ENCODE data around the gene RBM39.

The RBM39 gene

GRCh38 chr20:35674921-35675320, 67.1 kb downstream of the RBM39 start:
- no peak for DNase-seq (ENCODE audit: low read depth)

- DNase-seq (ENCODE audit: low read depth) = no peak
Measured at GRCh38 chr20:35673884-35674283, 68.2 kb downstream of the RBM39 start.

- DNase-seq (ENCODE audit: low read depth) = no peak
Measured at GRCh38 chr20:35669681-35670080, 72.4 kb downstream of the RBM39 start.

GRCh38 chr20:35669221-35669620, 72.8 kb downstream of the RBM39 start:
- no peak for DNase-seq (ENCODE audit: low read depth)

GRCh38 chr20:35665949-35666288, 76.1 kb downstream of the RBM39 start:
- DNase-seq (ENCODE audit: low read depth) = no peak

- DNase-seq (ENCODE audit: low read depth) = peak; percentile 88
Measured at GRCh38 chr20:35664466-35665206, 77.4 kb downstream of the RBM39 start, which contains the start of the genes CPNE1 and RBM12. Gene CPNE1 (minus strand): TSS chr20:35664900. CDS start chr20:35632923, 31,977 bp downstream. Gene RBM12 (minus strand): TSS chr20:35664900. CDS start chr20:35655322, 9,578 bp downstream.

- DNase-seq (ENCODE audit: low read depth) = peak; percentile 34
Measured at GRCh38 chr20:35663516-35664465, 78.3 kb downstream of the RBM39 start.

- no peak for DNase-seq (ENCODE audit: low read depth)
Measured at GRCh38 chr20:35662551-35662950, 79.5 kb downstream of the RBM39 start.

GRCh38 chr20:35661908-35662307, 80.2 kb downstream of the RBM39 start:
- DNase-seq (ENCODE audit: low read depth) = no peak

- no peak for DNase-seq (ENCODE audit: low read depth)
Measured at GRCh38 chr20:35661053-35661452, 81.0 kb downstream of the RBM39 start.

GRCh38 chr20:35660122-35660937, 81.7 kb downstream of the RBM39 start:
- DNase-seq (ENCODE audit: low read depth) = no peak

GRCh38 chr20:35657271-35657670, 84.8 kb downstream of the RBM39 start:
- no peak for DNase-seq (ENCODE audit: low read depth)

GRCh38 chr20:35654415-35654814, 87.6 kb downstream of the RBM39 start:
- DNase-seq (ENCODE audit: low read depth) = no peak

- DNase-seq (ENCODE audit: low read depth) = no peak
Measured at GRCh38 chr20:35653893-35654292, 88.2 kb downstream of the RBM39 start.
